ENCODE results near the gene SCRG1.
A peak's percentile ranks its signal among the peaks of the same experiment; 100 is the strongest.

SCRG1 gene

DNA sequence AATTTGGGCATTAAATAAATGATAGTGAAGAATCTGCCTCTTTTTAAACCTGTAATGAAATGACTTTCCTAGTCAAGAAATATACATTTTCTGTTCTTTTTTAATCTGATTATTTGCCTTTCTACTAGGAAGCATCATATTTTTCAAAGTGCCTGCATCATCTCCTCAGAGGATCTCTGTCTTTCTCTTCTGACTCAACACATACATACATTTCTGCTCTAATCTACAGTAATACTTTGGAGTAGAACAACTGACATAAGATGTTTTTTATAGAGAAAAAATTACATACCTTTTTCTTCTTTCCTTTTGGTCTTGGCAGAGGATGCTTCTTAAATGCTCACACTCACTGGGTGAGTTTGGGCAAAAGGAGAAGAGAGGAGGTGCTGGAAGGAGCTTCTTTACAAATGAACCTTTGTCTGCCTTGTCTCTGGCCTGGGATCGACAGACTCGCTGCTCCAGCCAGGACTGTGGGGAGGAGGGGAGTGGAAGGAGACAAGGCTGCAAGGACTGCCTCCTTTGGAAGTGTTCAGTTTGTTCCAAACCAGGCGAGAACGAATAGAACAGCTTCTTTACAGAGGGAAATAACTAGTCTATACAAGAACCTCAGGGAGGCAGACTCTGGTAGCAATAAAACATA lies at the start of gene SCRG1:
Gene SCRG1, minus strand, starts transcription at position 338 of the 637 bp plus-strand sequence. CDS start 7,702 bp downstream, outside the sequence.
- DNase-seq (ENCODE audit: insufficient read length, low spot score) (no peak), FAIRE-seq (no peak)

DNA sequence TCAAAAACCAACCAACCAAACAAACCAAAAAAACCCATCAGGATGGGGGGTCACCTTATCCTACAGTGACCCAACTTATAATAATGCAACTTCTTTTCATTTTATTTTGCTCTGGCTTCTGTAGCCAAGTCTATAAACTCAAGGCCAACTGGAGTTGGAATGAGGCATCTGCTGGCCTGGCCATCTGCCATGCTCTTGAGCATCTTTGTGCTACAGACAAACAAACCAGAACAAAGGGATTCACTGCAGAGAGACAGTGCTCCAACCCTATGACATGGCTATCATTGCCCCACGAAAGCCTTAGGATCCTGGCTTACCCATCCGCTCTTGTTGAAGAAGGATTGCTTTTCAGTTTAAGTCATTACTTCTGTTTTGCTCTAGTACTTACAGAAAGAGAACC lies 49.2 kb upstream of the SCRG1 start:
- no peak for DNase-seq (ENCODE audit: insufficient read length, low spot score)

GRCh38 chr4:173446416-173446815 lies 47.5 kb upstream of the SCRG1 start:
- peak; percentile 33 for FAIRE-seq
- DNase-seq (ENCODE audit: insufficient read length, low spot score): peak; percentile 15

More for the DNA sequence above, 49.2 kb upstream of the SCRG1 start:
- FAIRE-seq: no peak

- DNase-seq (ENCODE audit: insufficient read length, low spot score) (no peak), FAIRE-seq (no peak)
These were observed 44.2 kb upstream of the SCRG1 start for GRCh38 chr4:173443121-173443520.

DNA sequence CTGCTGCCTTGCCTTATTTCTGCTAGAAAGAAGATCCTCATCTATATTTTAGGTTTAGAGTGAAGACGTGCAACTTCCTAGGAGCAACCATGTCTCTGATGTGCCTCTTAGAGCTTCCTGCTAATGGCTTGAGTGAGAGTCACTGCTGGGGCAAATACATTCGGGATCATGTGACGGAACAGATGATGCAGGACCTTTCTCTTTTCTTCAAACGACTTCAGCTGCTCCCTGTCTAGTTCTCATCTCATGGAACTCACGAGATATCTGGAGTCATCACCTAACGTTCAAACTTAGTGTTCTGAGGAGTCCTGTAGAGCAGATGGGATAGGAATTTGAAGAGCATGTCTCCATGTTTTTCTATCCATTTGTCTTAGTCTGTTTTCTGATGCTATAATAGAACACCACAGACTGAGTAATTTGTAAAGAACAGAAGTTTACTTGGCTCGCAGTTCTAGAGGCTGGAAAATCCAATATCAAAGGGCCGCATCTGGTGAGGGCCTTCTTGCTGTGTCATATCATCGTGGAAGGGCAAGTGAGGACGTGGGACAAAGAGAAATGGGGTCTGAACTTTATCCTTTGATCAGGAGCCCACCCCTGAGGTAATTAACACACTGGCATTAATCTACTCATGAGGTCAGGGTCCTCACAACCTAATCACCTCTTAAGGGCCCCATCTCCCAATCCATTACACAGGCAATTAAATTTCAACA lies 43.5 kb upstream of the SCRG1 start:
- DNase-seq (ENCODE audit: insufficient read length, low spot score) (no peak), FAIRE-seq (no peak)

DNA sequence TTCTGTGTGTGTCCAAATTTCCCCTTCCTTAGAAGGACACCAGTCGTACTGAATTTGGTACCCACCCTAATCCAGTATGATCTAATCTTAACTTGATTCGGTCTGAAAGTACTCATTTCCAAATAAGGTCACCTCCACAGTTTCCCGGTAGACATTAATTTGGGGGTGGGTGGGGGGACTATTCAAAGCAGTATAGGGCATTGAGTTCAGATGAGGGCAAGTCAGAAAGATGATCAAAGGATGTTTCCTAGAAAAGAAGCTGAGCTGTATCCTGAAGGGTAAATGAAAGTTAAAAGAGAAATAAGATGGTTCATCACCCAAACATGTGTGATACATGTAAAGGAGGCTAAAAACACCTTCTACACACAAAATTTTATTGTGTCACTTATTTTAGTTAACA lies 42.0 kb upstream of the SCRG1 start:
- no peak for DNase-seq (ENCODE audit: insufficient read length, low spot score)

GRCh38 chr4:173436771-173437265 lies 37.9 kb upstream of the SCRG1 start:
- FAIRE-seq: no peak
- DNase-seq (ENCODE audit: insufficient read length, low spot score): no peak

More for the DNA sequence above, 42.0 kb upstream of the SCRG1 start:
- FAIRE-seq: no peak

GRCh38 chr4:173436149-173436579 lies 37.2 kb upstream of the SCRG1 start:
- DNase-seq (ENCODE audit: insufficient read length, low spot score) (no peak), FAIRE-seq (no peak)

DNA sequence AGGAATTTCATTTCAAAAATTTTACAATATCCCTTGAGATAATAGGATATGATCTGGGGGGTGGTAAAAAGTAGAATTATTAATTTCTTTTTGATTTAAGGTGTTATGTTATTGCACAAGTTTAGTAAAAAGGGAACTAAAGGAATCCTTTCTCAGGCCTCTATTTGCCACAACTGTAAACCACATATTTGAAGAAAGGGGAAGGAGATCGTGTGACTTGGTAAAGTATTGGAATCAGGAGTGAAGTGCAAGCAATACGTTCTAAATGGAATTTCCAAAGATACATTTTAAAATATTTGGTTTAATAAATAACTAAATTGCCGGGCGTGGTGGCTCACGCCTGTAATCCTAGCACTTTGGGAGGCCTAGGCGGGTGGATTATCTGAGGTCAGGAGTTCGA lies 35.3 kb upstream of the SCRG1 start:
- no peak for FAIRE-seq
- no peak for DNase-seq (ENCODE audit: insufficient read length, low spot score)

DNA sequence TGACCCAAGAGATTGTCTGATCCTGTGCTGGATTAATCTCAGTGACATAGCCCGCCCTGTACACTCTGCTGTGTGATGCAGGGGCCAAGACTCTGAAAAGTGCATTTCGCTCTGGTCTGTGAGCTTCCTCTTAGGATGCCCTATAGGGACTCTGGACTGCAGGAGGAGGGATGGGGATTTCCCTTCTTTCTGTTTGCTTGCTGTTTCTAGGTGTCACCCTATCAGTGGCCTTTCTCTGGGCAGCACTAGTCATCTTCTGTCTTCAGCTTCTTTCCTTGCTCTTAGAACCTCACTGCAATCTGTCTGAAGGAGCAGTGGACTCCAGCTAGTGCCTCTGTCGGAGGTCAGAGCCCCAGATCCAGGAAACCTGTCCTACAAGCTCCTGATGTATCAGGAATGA lies 34.5 kb upstream of the SCRG1 start:
- FAIRE-seq (no peak), DNase-seq (ENCODE audit: insufficient read length, low spot score) (no peak)

- FAIRE-seq: no peak
- DNase-seq (ENCODE audit: insufficient read length, low spot score): no peak
These were observed 33.5 kb upstream of the SCRG1 start for GRCh38 chr4:173432430-173432829.

- FAIRE-seq (no peak), DNase-seq (ENCODE audit: insufficient read length, low spot score) (no peak)
These were observed 27.1 kb upstream of the SCRG1 start for GRCh38 chr4:173426064-173426463.

DNA sequence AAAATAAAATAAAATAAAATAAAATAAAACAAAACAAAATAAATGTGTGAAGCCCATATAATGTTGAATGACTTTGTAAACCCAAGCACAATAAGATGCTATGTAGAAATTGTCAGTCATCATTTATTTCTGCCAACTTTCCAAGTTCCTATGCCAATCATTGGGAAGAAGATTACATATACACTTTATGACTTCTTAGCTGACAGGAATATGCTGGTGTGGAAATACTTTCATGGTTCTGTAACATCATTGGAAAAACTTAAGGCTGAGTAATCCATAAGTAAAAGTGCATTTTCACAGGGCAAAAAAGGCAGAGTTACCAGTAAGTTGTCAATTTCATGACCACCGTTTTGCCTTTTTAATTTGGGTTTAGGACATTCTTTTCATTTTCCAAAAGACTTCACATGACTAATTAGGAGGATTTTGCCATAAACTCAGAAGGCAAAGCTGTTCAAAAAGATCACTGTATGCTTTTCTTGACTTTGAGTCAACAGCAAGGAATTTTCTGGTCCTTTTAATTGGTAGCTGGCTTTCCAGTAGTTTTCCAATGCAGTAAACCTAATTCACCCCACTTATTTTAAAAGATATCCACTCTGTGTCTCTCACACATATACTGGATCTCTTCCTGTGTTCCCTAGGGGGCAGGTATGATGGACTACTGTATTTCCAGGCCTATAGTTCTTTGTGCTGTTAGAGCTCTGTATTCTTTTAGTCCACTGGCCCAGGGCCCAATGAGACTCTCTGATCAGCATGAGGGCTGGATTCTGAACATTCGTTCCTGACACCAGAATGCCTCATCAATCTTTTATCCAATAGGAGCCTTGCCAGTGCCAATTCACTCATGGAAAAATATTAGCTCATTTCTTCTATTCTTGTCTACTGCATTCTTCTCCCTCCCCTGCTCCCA lies 26.2 kb upstream of the SCRG1 start:
- DNase-seq (ENCODE audit: insufficient read length, low spot score): no peak
- FAIRE-seq: no peak

- FAIRE-seq: no peak
- DNase-seq (ENCODE audit: insufficient read length, low spot score): no peak
These were observed 21.9 kb upstream of the SCRG1 start for GRCh38 chr4:173420801-173421200.

- peak; percentile 42 for FAIRE-seq
- no peak for DNase-seq (ENCODE audit: insufficient read length, low spot score)
These were observed 21.4 kb upstream of the SCRG1 start for GRCh38 chr4:173420324-173420752.

DNA sequence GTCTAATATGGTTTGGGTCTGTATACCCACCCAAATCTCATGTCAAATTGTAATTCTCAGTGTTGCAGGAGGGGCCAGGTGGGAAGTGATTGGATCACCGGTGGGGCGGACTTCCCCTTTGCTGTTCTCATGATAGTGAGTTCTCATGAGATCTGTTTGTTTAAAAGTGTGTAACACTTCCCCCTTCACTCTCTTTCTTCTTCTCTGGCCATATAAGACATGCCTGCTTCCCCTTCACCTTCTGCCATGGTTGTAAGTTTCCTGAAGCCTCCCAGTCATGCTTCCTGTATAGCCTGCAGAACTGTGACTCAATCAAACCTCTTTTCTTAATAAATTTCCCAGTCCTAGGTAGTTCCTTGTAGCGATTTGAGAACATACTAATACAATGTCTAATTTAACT lies 19.7 kb upstream of the SCRG1 start:
- DNase-seq (ENCODE audit: insufficient read length, low spot score) (no peak), FAIRE-seq (no peak)

DNA sequence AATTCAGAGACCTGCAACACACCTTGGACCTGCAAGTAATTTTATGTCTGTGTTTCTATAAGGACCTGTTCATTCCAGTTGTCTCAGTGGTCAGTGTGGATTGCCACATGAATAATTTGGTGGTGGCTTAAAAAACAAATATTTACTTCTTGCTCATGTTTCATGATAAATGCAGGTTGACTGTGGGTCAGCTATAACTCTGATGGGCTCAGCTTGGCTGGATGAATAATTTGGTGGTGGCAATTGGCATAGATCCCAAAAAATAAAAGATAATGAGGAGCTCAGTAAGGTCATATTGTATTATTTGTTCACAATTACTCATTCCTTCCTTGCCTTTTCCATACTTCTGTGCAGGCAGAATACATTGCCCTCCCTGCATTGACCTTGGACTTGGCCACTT lies 18.9 kb upstream of the SCRG1 start:
- no peak for DNase-seq (ENCODE audit: insufficient read length, low spot score)
- no peak for FAIRE-seq

DNA sequence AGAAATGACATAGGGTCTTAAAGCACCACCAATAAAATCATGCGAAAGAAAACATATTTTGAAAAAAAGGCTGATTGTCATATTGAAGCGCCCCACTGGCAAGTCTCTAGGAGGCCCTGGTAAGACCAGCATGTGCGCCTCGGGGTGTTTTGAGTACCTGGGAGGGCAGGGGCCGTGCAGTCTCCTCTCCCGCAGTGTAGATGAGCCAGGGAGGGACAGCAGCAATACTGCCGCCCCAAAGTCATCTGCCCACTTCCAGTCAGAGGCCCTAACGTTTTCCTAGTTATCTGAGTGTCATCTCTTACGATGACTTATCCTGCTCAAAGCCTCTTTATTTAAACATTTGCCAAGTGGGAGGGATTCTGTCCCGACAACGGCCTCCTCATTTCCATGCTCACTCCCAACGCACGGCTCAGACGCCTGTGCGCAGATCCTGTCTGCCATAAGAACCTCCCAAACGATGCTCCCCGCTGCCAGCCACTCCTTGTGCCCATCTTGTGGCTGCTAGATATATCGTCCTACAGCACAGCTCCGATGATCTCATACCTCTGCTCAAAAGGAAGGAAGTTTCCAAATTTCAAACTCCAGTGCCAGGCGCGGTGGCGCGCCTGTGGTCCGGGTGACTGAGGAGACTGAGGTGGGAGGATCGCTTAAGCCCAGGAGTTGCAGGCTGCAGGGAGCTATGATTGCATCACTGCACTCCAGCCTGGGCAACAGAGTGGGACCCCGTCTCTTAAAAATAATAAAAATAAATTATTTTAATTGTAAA lies 17.2 kb upstream of the SCRG1 start:
- FAIRE-seq: no peak

DNA sequence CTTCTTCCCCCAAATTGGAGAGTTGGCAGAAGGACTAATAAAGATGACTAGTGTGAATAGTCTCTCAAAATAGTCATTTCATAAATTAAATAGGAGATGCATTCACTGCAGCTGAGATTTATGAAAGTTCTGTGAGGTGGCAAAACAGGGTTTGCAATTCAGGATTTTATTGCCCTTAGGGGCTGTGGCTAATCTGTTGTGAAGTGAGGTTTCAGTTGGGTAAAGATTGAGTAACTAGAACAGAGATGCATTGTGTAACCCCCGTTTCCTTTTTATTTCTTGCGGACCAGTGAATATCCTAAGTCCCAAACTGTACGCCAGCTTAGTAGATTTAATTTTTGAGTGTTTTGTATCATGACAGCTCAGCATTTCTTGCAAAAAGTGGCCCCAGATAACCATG lies 16.2 kb upstream of the SCRG1 start:
- DNase-seq (ENCODE audit: insufficient read length, low spot score) (no peak), FAIRE-seq (no peak)

More for the DNA sequence above, 17.2 kb upstream of the SCRG1 start:
- no peak for DNase-seq (ENCODE audit: insufficient read length, low spot score)

GRCh38 chr4:173414456-173414855 lies 15.5 kb upstream of the SCRG1 start:
- DNase-seq (ENCODE audit: insufficient read length, low spot score) (no peak), FAIRE-seq (no peak)
